GM13976 (cell line): ENCODE data around the gene ARHGEF17.

ENCODE experiments used
- DNase-seq: peaks from one replicate; pipeline ENCODE4 v3.0.0; 2012; ENCODE audit warnings: low spot score
- CTCF ChIP-seq: IDR thresholded peaks from 2 replicates; pipeline ENCODE4 v1.5.1; 2012; ENCODE audit warnings: borderline replicate concordance, mild to moderate bottlenecking; ENCODE audit not compliant: insufficient read depth; ENCODE audit errors: extremely low read depth, missing control alignments, control extremely low read depth
- in situ Hi-C: fragments of 300-500 bp; cut with MboI; formaldehyde crosslinking; loops from one replicate; pipeline ENCODE4 v1.12.0; 2022; ENCODE audit warnings: low sequenced_read_pairs, mixed read lengths, inconsistent platforms; ENCODE audit not compliant: unreplicated experiment

The ARHGEF17 gene

GRCh38 chr11:73297702-73298101 lies 10.4 kb upstream of the ARHGEF17 start:
- in situ Hi-C loops, result no loop called here
- TF ChIP-seq CTCF, result no peak
- no peak for DNase-seq

- DNase-seq, result no peak
- in situ Hi-C loops, result no loop called here
- TF ChIP-seq CTCF, result no peak
These were observed 9.8 kb upstream of the ARHGEF17 start for GRCh38 chr11:73298233-73298632.

GRCh38 chr11:73299751-73300150 lies 8.3 kb upstream of the ARHGEF17 start:
- TF ChIP-seq CTCF, result no peak
- DNase-seq, result no peak
- in situ Hi-C loops, result loop anchor here (5.0 kb wide), 1 partner anchor 38 kb away; no protein-coding TSS in a partner anchor

GRCh38 chr11:73306069-73306841 lies 1.8 kb upstream of the ARHGEF17 start:
- DNase-seq, result no peak
- no peak for TF ChIP-seq CTCF

GRCh38 chr11:73306977-73307322 lies 1.1 kb upstream of the ARHGEF17 start:
- no peak for TF ChIP-seq CTCF
- DNase-seq, result no peak
- in situ Hi-C loops, result no loop called here

More at GRCh38 chr11:73306069-73306841, 1.8 kb upstream of the ARHGEF17 start:
- in situ Hi-C loops, result no loop called here

- peak; percentile 89 for TF ChIP-seq CTCF
- in situ Hi-C loops, result no loop called here
- peak; percentile 96 for DNase-seq
These were observed 613 bp upstream of the ARHGEF17 start for GRCh38 chr11:73307323-73308002.
